BJ (cell line): Measurements from ENCODE around the gene SCAMP5. TPM values are rescaled to one million over a fixed set of nuclear protein-coding genes. Genes with fewer than 3 reads are reported as not detected.

ENCODE experiments used
- CTCF ChIA-PET: fragments of 350-600 bp; formaldehyde crosslinking; extraction: SDS; loops from one replicate; lab custom pipeline; 2021; ENCODE audit warnings: antibody characterized with exemption, inconsistent platforms; lab: Yijun Ruan, JAX
- POLR2A ChIA-PET: fragments of 300-600 bp; sonication (Branson Sonifier 250); formaldehyde crosslinking; extraction: SDS; loops from one replicate; lab custom pipeline; 2021; ENCODE audit warnings: antibody characterized with exemption; lab: Charles Lee
- DNase-seq: peaks from one replicate; pipeline ENCODE4 v3.0.0-alpha.2; 2011; ENCODE audit warnings: low read depth
- H3K27me3 ChIP-seq: 2 replicates; pipeline ENCODE4 v1.6.0; 2011; ENCODE audit warnings: low read length; ENCODE audit not compliant: control insufficient read depth, insufficient read depth
- H3K36me3 ChIP-seq: 2 replicates; pipeline ENCODE4 v1.5.1; 2011; ENCODE audit warnings: low read length; ENCODE audit not compliant: control insufficient read depth, insufficient read depth
- H3K4me3 ChIP-seq: 2 replicates; pipeline ENCODE4 v1.5.1; 2011; ENCODE audit warnings: low read depth, mild to moderate bottlenecking, control low read depth, low read length
- CTCF ChIP-seq: IDR thresholded peaks from 2 replicates; pipeline ENCODE4 v1.5.1; 2011; ENCODE audit warnings: low read depth, mild to moderate bottlenecking, control low read depth, inconsistent platforms, low read length, moderate library complexity; ENCODE audit not compliant: insufficient read depth
- polyA plus RNA-seq: library from polyadenylated mRNA; depleted of rRNA; stranded (reverse); fragments of >200 nt; gene quantifications from 2 replicates; pipeline ENCODE4 v1.2.3, GENCODE V29; 2011

The SCAMP5 gene
- polyA plus RNA-seq, 1 experiment, result 3.6 TPM

- no peak for TF ChIP-seq CTCF
- Histone ChIP-seq H3K27me3 (no peaks in the 10 kb centered on the region), H3K4me3 (no peak overlapping the region), H3K36me3 (no peaks in the 10 kb centered on the region)
- ChIA-PET CTCF (interaction anchor here (0.9 to 5.6 kb wide), 5 partner anchors 9 to 170 kb away, joined by 3 to 40 read pairs (median 7); partner anchors contain the start of gene C15orf39), POLR2A (no interaction called here)
- no peak for DNase-seq
Observed at GRCh38 chr15:75038231-75038630, 42.9 kb downstream of the SCAMP5 start.

GRCh38 chr15:75042730-75043508, 47.6 kb downstream of the SCAMP5 start:
- Histone ChIP-seq H3K4me3 (no peak overlapping the region), H3K27me3 (no peaks in the 10 kb centered on the region), H3K36me3 (no peaks in the 10 kb centered on the region)
- ChIA-PET CTCF (interaction anchor here (0.5 to 3.4 kb wide), 23 partner anchors 10 to 362 kb away, joined by 3 to 46 read pairs (median 4); partner anchors contain the start of genes C15orf39 and PPCDC), POLR2A (interaction anchor here (1.0 kb wide), 1 partner anchor 14 kb away, joined by 3 read pairs; no protein-coding TSS in a partner anchor)
- TF ChIP-seq CTCF, result peak; percentile 50
- no peak for DNase-seq

GRCh38 chr15:75043509-75044257, 48.3 kb downstream of the SCAMP5 start:
- ChIA-PET CTCF (interaction anchor here (0.5 to 3.4 kb wide), 25 partner anchors 10 to 361 kb away, joined by 3 to 46 read pairs (median 4); partner anchors contain the start of genes C15orf39 and PPCDC), POLR2A (interaction anchor here (0.7 to 1.0 kb wide), 2 partner anchors 14 to 127 kb away, joined by 3 to 5 read pairs; no protein-coding TSS in a partner anchor)
- Histone ChIP-seq H3K27me3 (no peaks in the 10 kb centered on the region), H3K36me3 (no peaks in the 10 kb centered on the region), H3K4me3 (no peak overlapping the region)
- peak; percentile 98 for DNase-seq
- peak; percentile 68 for TF ChIP-seq CTCF

GRCh38 chr15:75044258-75044878, 49.0 kb downstream of the SCAMP5 start:
- POLR2A ChIA-PET, result interaction anchor here (0.7 kb wide), 1 partner anchor 126 kb away, joined by 5 read pairs; no protein-coding TSS in a partner anchor
- no peak overlapping the region for H3K4me3 ChIP-seq

More at GRCh38 chr15:75044258-75044878, 49.0 kb downstream of the SCAMP5 start:
- no peak for TF ChIP-seq CTCF
- no peaks in the 10 kb centered on the region for H3K27me3 ChIP-seq
- H3K36me3 ChIP-seq, result no peaks in the 10 kb centered on the region; the same call in 1 of the 2 replicates
- CTCF ChIA-PET, result interaction anchor here (0.8 to 3.4 kb wide), 15 partner anchors 9 to 172 kb away, joined by 3 to 46 read pairs (median 4); partner anchors contain the start of genes C15orf39 and PPCDC
- DNase-seq, result no peak
